ENCODE data around the gene TFEB. TPM values are rescaled to one million over a fixed set of nuclear protein-coding genes. Genes with fewer than 3 reads are reported as not detected.

TFEB gene
- total RNA-seq, 2 donors from 2014 or later: 36.0 to 40.1 TPM

- H3K27ac Mint-ChIP-seq: peak overlapping the region; percentile 78 to 95
- DNase-seq (ENCODE audit: low spot score) (no peak), ATAC-seq (no peak)
- peak overlapping the region; percentile 67 for H3K4me3 Mint-ChIP-seq
- no peaks in the 10 kb centered on the region for H3K9me3 Mint-ChIP-seq
- no peaks in the 10 kb centered on the region for H3K36me3 Mint-ChIP-seq
- no peaks in the 10 kb centered on the region for H3K27me3 Mint-ChIP-seq
- peaks cover 61 to 62% of the 10 kb centered on the region in 2 donors for H3K4me1 Mint-ChIP-seq (ENCODE audit: low read depth in 2 of 2)
Measured at GRCh38 chr6:41728954-41729353, 6.5 kb downstream of the TFEB start.

- Mint-ChIP-seq H3K27me3 (no peaks in the 10 kb centered on the region), H3K27ac (peak overlapping the region; percentile 78 to 95), H3K36me3 (no peaks in the 10 kb centered on the region), H3K9me3 (no peaks in the 10 kb centered on the region), H3K4me1 (ENCODE audit: low read depth in 2 of 2) (peaks cover 67 to 69% of the 10 kb centered on the region in 2 donors), H3K4me3 (peak overlapping the region; percentile 67)
- no peak for ATAC-seq
- DNase-seq (ENCODE audit: low spot score): no peak
Measured at GRCh38 chr6:41728073-41728936, 7.1 kb downstream of the TFEB start.

- Mint-ChIP-seq H3K4me1 (ENCODE audit: low read depth in 2 of 2) (peaks cover 72 to 74% of the 10 kb centered on the region in 2 donors), H3K27ac (peak overlapping the region; percentile 78 to 95), H3K4me3 (peak overlapping the region; percentile 94), H3K36me3 (no peaks in the 10 kb centered on the region), H3K9me3 (no peaks in the 10 kb centered on the region), H3K27me3 (no peaks in the 10 kb centered on the region)
- ATAC-seq: no peak
- no peak for DNase-seq (ENCODE audit: low spot score)
Measured at GRCh38 chr6:41727705-41728072, 7.7 kb downstream of the TFEB start.

- no peaks in the 10 kb centered on the region for H3K36me3 Mint-ChIP-seq
- H3K27me3 Mint-ChIP-seq: no peaks in the 10 kb centered on the region
- ATAC-seq (peak in 1 of 2 donors; percentile 64), DNase-seq (ENCODE audit: low spot score) (peak; percentile 74)
- H3K4me3 Mint-ChIP-seq: peak overlapping the region; percentile 94
- no peaks in the 10 kb centered on the region for H3K9me3 Mint-ChIP-seq
- H3K4me1 Mint-ChIP-seq (ENCODE audit: low read depth in 2 of 2): peaks cover 70 to 72% of the 10 kb centered on the region in 2 donors
- H3K27ac Mint-ChIP-seq: peak overlapping the region; percentile 78 to 95
Measured at GRCh38 chr6:41726876-41727275, 8.5 kb downstream of the TFEB start.

- ATAC-seq (no peak), DNase-seq (ENCODE audit: low spot score) (no peak)
- H3K9me3 Mint-ChIP-seq: no peaks in the 10 kb centered on the region
- H3K36me3 Mint-ChIP-seq: no peaks in the 10 kb centered on the region
- H3K27ac Mint-ChIP-seq: peak overlapping the region; percentile 50 to 95
- H3K4me1 Mint-ChIP-seq (ENCODE audit: low read depth in 2 of 2): peaks cover 65 to 74% of the 10 kb centered on the region in 2 donors
- H3K27me3 Mint-ChIP-seq: no peaks in the 10 kb centered on the region
- H3K4me3 Mint-ChIP-seq: peak overlapping the region; percentile 32
Measured at GRCh38 chr6:41724586-41725501, 10.6 kb downstream of the TFEB start.

- Mint-ChIP-seq H3K4me3 (peak overlapping the region; percentile 78), H3K27ac (peak overlapping the region; percentile 84 to 95), H3K4me1 (ENCODE audit: low read depth in 2 of 2) (peaks cover 65 to 72% of the 10 kb centered on the region in 2 donors), H3K9me3 (no peaks in the 10 kb centered on the region), H3K36me3 (no peaks in the 10 kb centered on the region), H3K27me3 (no peaks in the 10 kb centered on the region)
- ATAC-seq (no peak), DNase-seq (ENCODE audit: low spot score) (no peak)
Measured at GRCh38 chr6:41724228-41724580, 11.2 kb downstream of the TFEB start.

- peak; percentile 92 for DNase-seq (ENCODE audit: low spot score)
- no peaks in the 10 kb centered on the region for H3K36me3 Mint-ChIP-seq
- H3K27ac Mint-ChIP-seq: peak overlapping the region; percentile 84 to 95
- peak; percentile 92 to 97 for ATAC-seq
- no peaks in the 10 kb centered on the region for H3K9me3 Mint-ChIP-seq
- no peaks in the 10 kb centered on the region for H3K27me3 Mint-ChIP-seq
- H3K4me1 Mint-ChIP-seq (ENCODE audit: low read depth in 2 of 2): peaks cover 60 to 67% of the 10 kb centered on the region in 2 donors
- peak overlapping the region; percentile 78 for H3K4me3 Mint-ChIP-seq
Measured at GRCh38 chr6:41723530-41724227, 11.7 kb downstream of the TFEB start.

GRCh38 chr6:41722969-41723529 is 12.4 kb downstream of the TFEB start:
- H3K9me3 Mint-ChIP-seq: no peaks in the 10 kb centered on the region
- H3K27ac Mint-ChIP-seq: peak overlapping the region; percentile 84 to 95
- H3K4me3 Mint-ChIP-seq: peak overlapping the region; percentile 78
- H3K36me3 Mint-ChIP-seq: no peaks in the 10 kb centered on the region
- no peaks in the 10 kb centered on the region for H3K27me3 Mint-ChIP-seq
- H3K4me1 Mint-ChIP-seq (ENCODE audit: low read depth in 2 of 2): peaks cover 54 to 61% of the 10 kb centered on the region in 2 donors
- DNase-seq (ENCODE audit: low spot score) (no peak), ATAC-seq (no peak)

GRCh38 chr6:41721414-41721813 is 14.0 kb downstream of the TFEB start:
- H3K27me3 Mint-ChIP-seq: no peaks in the 10 kb centered on the region
- no peak for ATAC-seq
- H3K36me3 Mint-ChIP-seq: no peaks in the 10 kb centered on the region
- H3K9me3 Mint-ChIP-seq: no peaks in the 10 kb centered on the region
- peak overlapping the region; percentile 36 to 82 for H3K27ac Mint-ChIP-seq
- no peak for DNase-seq (ENCODE audit: low spot score)
- peaks cover 58 to 63% of the 10 kb centered on the region in 2 donors for H3K4me1 Mint-ChIP-seq (ENCODE audit: low read depth in 2 of 2)
- no peak overlapping the region for H3K4me3 Mint-ChIP-seq

- H3K27me3 Mint-ChIP-seq: no peaks in the 10 kb centered on the region
Measured at GRCh38 chr6:41720783-41721182, 14.6 kb downstream of the TFEB start.

GRCh38 chr6:41720262-41720620 is 15.2 kb downstream of the TFEB start:
- no peak for ATAC-seq
- Mint-ChIP-seq H3K4me3 (no peak overlapping the region), H3K27me3 (no peaks in the 10 kb centered on the region), H3K9me3 (no peaks in the 10 kb centered on the region), H3K27ac (peak overlapping the region; percentile 55 to 82), H3K36me3 (no peaks in the 10 kb centered on the region), H3K4me1 (ENCODE audit: low read depth in 2 of 2) (peaks cover 62 to 64% of the 10 kb centered on the region in 2 donors)
- no peak for DNase-seq (ENCODE audit: low spot score)

More at GRCh38 chr6:41720783-41721182, 14.6 kb downstream of the TFEB start:
- DNase-seq (ENCODE audit: low spot score) (no peak), ATAC-seq (no peak)
- Mint-ChIP-seq H3K4me1 (ENCODE audit: low read depth in 2 of 2) (peaks cover 64 to 66% of the 10 kb centered on the region in 2 donors), H3K4me3 (no peak overlapping the region), H3K9me3 (no peaks in the 10 kb centered on the region), H3K36me3 (no peaks in the 10 kb centered on the region), H3K27ac (peak overlapping the region; percentile 36 to 82)

- H3K27me3 Mint-ChIP-seq: no peaks in the 10 kb centered on the region
- H3K27ac Mint-ChIP-seq: peak overlapping the region; percentile 55 to 82
- ATAC-seq (no peak), DNase-seq (ENCODE audit: low spot score) (no peak)
- H3K4me1 Mint-ChIP-seq (ENCODE audit: low read depth in 2 of 2): peaks cover 62 to 63% of the 10 kb centered on the region in 2 donors
- no peaks in the 10 kb centered on the region for H3K9me3 Mint-ChIP-seq
- H3K36me3 Mint-ChIP-seq: no peaks in the 10 kb centered on the region
- no peak overlapping the region for H3K4me3 Mint-ChIP-seq
Measured at GRCh38 chr6:41719436-41720261, 15.8 kb downstream of the TFEB start.

All from natural killer cell treated with Interleukin-12 subunit alpha and Interleukin-12 subunit beta and Interleukin-15 and Interleukin-18, amount 100 ng/mL, for 72 hours (primary cell).